Testis (tissue), 3 donors: ENCODE results near the gene FGGY. TPM values are rescaled to one million over a fixed set of nuclear protein-coding genes. Genes with fewer than 3 reads are reported as not detected.
A peak's percentile ranks its signal among the peaks of the same experiment; 100 is the strongest.

Source experiments
- DNase-seq: peaks from one replicate; pipeline ENCODE4 v3.0.0-alpha.2; 2019
- H3K27ac ChIP-seq, 2 donors: fragments of 200-600 bp; sonication (generic); one replicate each; pipeline ENCODE4 v1.5.1; 2019
- H3K27me3 ChIP-seq: fragments of 200-600 bp; sonication (generic); one replicate; pipeline ENCODE4 v1.5.1; 2019
- H3K36me3 ChIP-seq: fragments of 200-600 bp; sonication (generic); one replicate; pipeline ENCODE4 v1.5.1; 2017; ENCODE audit warnings: low read depth; ENCODE audit errors: missing control alignments
- H3K4me1 ChIP-seq: fragments of 200-600 bp; sonication (generic); one replicate; pipeline ENCODE4 v1.5.1; 2019
- H3K4me3 ChIP-seq, 2 donors: fragments of 200-600 bp; sonication (generic); one replicate each; pipeline ENCODE4 v1.5.1; 2017 to 2019
- H3K9me3 ChIP-seq: fragments of 200-600 bp; sonication (generic); one replicate; pipeline ENCODE4 v1.5.1; 2017
- POLR2A ChIP-seq: fragments of 450-650 bp; IDR thresholded peaks from one replicate; pipeline ENCODE4 v1.6.1; 2017; ENCODE audit warnings: antibody characterized with exemption, mild to moderate bottlenecking, moderate library complexity
- WGBS, 2 donors: methylation state at CpG; one replicate each; pipeline ENCODE4 v1.1.5; 2018; 5-methylcytosine and 5-hydroxymethylcytosine counted together
- intact Hi-C: fragments of 100-400 bp; cut with DNase I; formaldehyde crosslinking; loops from one replicate; pipeline ENCODE4 v1.15.1; 2023; ENCODE audit warnings: low total_unique reads
- polyA plus RNA-seq: library from polyadenylated mRNA; stranded (reverse); fragments of 350-450 nt; fragmentation: Illumina TruSeq; extraction: RNeasy Lipid Tissue Mini Kit (QIAGEN cat#74804); gene quantifications from one replicate; pipeline ENCODE4 v1.2.3, GENCODE V29; 2014; ENCODE audit warnings: low read depth, low replicate concordance; ENCODE audit not compliant: insufficient read depth
- total RNA-seq, 2 donors: library from RNA; depleted of rRNA; stranded (reverse); fragments of >200 nt; gene quantifications; one replicate each; pipeline ENCODE4 v1.2.3, GENCODE V29; 2016
- TF ChIP-seq, protein P1 (sequence below), 3 experiments: fragments of 450-650 bp in 2 of 3; fragments of 200-600 bp in 1 of 3; sonication (generic) in 1 of 3; IDR thresholded peaks; one replicate each; pipeline ENCODE4 v1.5.1; 2016 to 2019; ENCODE audit warnings: antibody characterized with exemption in 3 of 3, mild to moderate bottlenecking in 2 of 3, moderate library complexity in 1 of 3

Gene FGGY
- total and polyA plus RNA-seq, 3 donors from 2014 or later = 14.6 to 32.8 (median 32.3) TPM

DNA sequence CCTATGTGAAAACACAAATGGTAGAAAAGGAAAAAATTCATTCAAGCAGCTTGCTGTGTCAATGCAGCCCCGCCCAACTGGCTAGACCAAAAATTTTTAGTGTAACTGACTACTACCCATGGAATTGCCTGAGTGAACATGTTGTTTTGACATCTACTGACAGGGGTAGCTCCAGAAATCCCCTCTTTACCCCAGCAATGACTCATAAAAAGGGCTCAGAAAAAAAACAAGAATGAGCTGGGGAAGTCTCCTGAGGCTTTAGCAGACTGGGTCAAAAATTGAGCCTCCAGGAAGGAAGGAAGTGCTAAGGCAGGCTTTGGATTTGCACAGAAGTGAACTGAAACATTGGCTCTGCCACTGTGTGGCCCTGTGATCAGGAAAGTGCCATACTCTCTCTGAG, 24.4 kb upstream of the FGGY start:
- Histone ChIP-seq H3K4me3 (no peak overlapping the region), H3K36me3 (no peaks in the 10 kb centered on the region), H3K9me3 (no peaks in the 10 kb centered on the region), H3K4me1 (no peaks in the 10 kb centered on the region), H3K27ac (no peak overlapping the region), H3K27me3 (no peaks in the 10 kb centered on the region)
- intact Hi-C loops = no loop called here
- 90 to 91% methylated on average over 1 of the region's 1 CpG for whole genome bisulfite sequencing, 2 donors
- no peak for DNase-seq
- TF ChIP-seq, protein P1, sequence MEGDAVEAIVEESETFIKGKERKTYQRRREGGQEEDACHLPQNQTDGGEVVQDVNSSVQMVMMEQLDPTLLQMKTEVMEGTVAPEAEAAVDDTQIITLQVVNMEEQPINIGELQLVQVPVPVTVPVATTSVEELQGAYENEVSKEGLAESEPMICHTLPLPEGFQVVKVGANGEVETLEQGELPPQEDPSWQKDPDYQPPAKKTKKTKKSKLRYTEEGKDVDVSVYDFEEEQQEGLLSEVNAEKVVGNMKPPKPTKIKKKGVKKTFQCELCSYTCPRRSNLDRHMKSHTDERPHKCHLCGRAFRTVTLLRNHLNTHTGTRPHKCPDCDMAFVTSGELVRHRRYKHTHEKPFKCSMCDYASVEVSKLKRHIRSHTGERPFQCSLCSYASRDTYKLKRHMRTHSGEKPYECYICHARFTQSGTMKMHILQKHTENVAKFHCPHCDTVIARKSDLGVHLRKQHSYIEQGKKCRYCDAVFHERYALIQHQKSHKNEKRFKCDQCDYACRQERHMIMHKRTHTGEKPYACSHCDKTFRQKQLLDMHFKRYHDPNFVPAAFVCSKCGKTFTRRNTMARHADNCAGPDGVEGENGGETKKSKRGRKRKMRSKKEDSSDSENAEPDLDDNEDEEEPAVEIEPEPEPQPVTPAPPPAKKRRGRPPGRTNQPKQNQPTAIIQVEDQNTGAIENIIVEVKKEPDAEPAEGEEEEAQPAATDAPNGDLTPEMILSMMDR (IDR thresholded peaks at IDR 0.05) = no peak
- no peak for TF ChIP-seq POLR2A

DNA sequence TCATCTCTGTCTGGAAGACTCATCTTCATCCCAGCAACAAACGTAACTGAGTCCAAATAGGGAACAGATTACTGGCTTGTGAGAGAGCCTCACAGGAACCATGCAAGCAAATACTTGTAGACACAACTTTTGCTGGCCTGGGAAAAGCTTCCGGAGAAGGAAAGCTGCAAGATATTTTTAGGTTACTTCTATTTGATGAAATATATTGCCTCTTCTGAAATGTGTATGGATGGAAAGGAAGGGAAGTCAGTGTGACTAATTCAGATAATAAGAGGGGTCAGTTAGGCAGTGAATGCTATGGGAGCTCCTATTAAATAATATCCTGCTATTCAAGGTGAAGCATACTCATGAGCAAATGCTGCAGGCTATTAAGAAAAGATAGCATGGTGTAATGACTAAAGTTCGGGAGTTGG, 20.4 kb upstream of the FGGY start:
- Histone ChIP-seq H3K4me3 (peak overlapping the region in 1 of 2 donors; percentile 11), H3K27ac (no peak overlapping the region), H3K9me3 (no peaks in the 10 kb centered on the region), H3K36me3 (no peaks in the 10 kb centered on the region), H3K4me1 (no peaks in the 10 kb centered on the region), H3K27me3 (no peaks in the 10 kb centered on the region)
- no peak for TF ChIP-seq POLR2A
- TF ChIP-seq, protein P1 (IDR thresholded peaks at IDR 0.05) = no peak
- no peak for DNase-seq
- 62 to 71% methylated on average over 3 of the region's 3 CpGs for WGBS, 2 donors
- intact Hi-C loops = no loop called here

DNA sequence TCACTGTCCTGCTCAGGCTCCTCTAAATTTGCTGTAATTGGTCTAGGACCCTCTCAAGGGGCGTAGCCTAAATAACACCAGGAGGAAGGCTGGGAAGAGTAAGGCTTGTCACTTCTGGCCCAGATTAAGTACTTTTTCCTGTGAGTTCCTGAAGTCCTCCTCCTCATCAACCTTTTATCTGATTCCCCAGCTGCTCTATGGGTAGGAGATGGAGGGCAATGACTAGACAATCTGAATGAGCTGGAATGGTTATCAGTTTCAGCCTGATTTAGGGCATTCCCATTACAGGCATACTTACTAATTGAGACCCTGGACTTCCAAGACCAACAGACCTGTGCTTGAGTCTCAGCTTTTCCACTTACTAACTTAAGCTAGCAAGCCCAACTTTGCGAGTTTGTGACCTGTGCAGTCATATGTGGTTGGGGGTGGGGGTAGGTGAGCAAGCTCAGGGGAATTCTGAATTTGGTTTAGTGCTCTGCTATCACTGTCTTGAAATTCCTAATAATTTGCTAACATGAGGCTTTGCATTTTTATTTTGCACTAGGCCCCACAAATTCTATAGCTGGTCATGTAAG, 18.0 kb upstream of the FGGY start:
- intact Hi-C loops = no loop called here
- H3K4me3 ChIP-seq = no peak overlapping the region
- no peaks in the 10 kb centered on the region for H3K9me3 ChIP-seq
- no peak for DNase-seq
- H3K27ac ChIP-seq = no peak overlapping the region
- 93 to 94% methylated on average over 2 of the region's 2 CpGs for WGBS, 2 donors
- no peaks in the 10 kb centered on the region for H3K36me3 ChIP-seq
- H3K27me3 ChIP-seq = no peaks in the 10 kb centered on the region
- H3K4me1 ChIP-seq = no peaks in the 10 kb centered on the region
- TF ChIP-seq POLR2A = no peak
- TF ChIP-seq, protein P1 (IDR thresholded peaks at IDR 0.05) = no peak

DNA sequence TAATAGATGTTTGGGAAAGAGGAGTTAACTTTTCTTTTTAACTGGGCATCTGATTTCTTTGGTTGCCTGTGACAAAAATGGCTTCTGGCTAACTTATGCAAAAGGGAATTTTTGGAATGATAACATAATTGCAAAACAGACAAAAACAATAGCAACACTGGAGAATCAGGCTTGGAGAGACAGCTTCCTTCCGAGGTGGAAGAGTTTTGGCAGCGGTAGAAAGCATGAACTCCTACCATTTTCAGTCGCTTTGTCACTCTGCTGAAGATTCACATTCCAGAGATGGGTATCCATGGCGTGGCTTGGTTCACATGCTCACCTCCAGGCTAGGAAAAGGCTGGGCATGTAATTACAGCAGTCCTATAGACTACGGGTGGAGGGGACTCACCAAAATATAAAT, 17.2 kb upstream of the FGGY start:
- Histone ChIP-seq H3K27ac (no peak overlapping the region), H3K4me3 (no peak overlapping the region), H3K9me3 (no peaks in the 10 kb centered on the region), H3K36me3 (no peaks in the 10 kb centered on the region), H3K27me3 (no peaks in the 10 kb centered on the region), H3K4me1 (no peaks in the 10 kb centered on the region)
- TF ChIP-seq POLR2A = no peak
- TF ChIP-seq, protein P1 (IDR thresholded peaks at IDR 0.05) = no peak
- intact Hi-C loops = no loop called here
- no peak for DNase-seq
- WGBS, 2 donors = 88 to 89% methylated on average over 5 of the region's 5 CpGs

DNA sequence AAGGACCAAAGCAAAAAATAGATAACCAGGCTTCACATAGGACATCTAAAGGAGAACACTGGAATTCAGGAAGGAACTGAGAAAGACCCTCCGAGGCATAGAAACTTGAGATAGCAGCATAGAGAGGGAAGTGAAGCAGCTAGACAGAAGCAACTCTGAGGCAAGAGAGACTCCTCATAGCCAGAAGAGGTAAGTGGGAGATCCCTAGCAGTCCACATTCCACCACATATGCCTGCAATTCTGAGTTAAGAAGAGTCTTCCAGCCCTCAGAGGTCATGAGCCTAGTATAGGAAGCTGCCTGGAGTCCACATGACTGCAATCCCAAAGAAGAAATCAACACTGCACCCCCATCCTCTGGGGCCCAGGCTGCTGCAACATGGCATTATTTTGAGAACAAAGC, 13.9 kb upstream of the FGGY start:
- 79 to 100% methylated on average over 1 of the region's 1 CpG for WGBS, 2 donors
- no peak for TF ChIP-seq POLR2A
- TF ChIP-seq, protein P1 (IDR thresholded peaks at IDR 0.05) = no peak
- intact Hi-C loops = no loop called here
- no peak overlapping the region for H3K4me3 ChIP-seq
- no peak for DNase-seq
- no peak overlapping the region for H3K27ac ChIP-seq
- H3K27me3 ChIP-seq = no peaks in the 10 kb centered on the region
- no peaks in the 10 kb centered on the region for H3K4me1 ChIP-seq
- no peaks in the 10 kb centered on the region for H3K9me3 ChIP-seq
- no peaks in the 10 kb centered on the region for H3K36me3 ChIP-seq
